Measurements from ENCODE around the gene NRG2.

GRCh38 chr5:139828207-139828895 lies 214.7 kb downstream of the NRG2 start:
- TF ChIP-seq EZH2 (IDR thresholded peaks at IDR 0.05; ENCODE audit: insufficient read depth, poor library complexity, severe bottlenecking) (no peak), EZH2phosphoT487 (IDR thresholded peaks at IDR 0.05; ENCODE audit: insufficient read depth, low read depth) (no peak)
